ENCODE data around the gene MARCO.

Gene MARCO

DNA sequence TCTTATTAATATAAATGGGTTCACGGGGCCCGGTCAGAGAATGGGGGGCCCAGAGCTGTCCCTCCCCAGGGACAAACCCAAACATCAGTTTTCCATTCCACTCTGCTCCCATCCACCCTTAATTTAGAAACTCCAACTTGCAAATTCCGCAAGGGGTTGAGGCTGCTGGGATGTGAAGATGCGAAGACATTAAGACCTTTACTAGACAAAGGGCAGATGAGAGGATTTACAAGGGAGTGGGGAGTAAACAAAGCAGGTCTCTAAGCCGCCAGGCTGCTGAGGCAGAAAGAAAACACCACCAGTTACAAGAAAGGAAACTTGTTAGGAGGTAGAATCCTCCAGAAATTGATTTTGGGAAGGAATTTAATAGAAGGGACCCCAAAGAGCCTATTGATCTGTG, 33.1 kb downstream of the MARCO start:
- Histone ChIP-seq H4K20me1 (ENCODE audit: insufficient read depth, low read length) (no peaks in the 10 kb centered on the region), H3K27ac (ENCODE audit: low read length) (no peak overlapping the region), H3K36me3 (ENCODE audit: insufficient read depth, low read length) (no peaks in the 10 kb centered on the region), H2AFZ (ENCODE audit: low read depth, low read length) (no peak overlapping the region), H3K9me3 (ENCODE audit: insufficient read depth, low read length, severe bottlenecking) (no peaks in the 10 kb centered on the region), H3K4me3 (ENCODE audit: low read depth in 1 of 2, low read length in 2 of 2) (no peak overlapping the region), H3K4me2 (ENCODE audit: insufficient read depth, low read length) (no peak overlapping the region), H3K4me1 (ENCODE audit: insufficient read depth, low read length) (no peaks in the 10 kb centered on the region), H3K27me3 (ENCODE audit: insufficient read depth, low read length, poor library complexity) (no peaks in the 10 kb centered on the region), H3K79me2 (ENCODE audit: insufficient read depth, low read length) (no peaks in the 10 kb centered on the region), H3K9ac (ENCODE audit: low read depth, low read length) (no peak overlapping the region)
- ATAC-seq (ENCODE audit: insufficient read depth, low read depth) (no peak), DNase-seq (no peak)
- TF ChIP-seq, protein P1, sequence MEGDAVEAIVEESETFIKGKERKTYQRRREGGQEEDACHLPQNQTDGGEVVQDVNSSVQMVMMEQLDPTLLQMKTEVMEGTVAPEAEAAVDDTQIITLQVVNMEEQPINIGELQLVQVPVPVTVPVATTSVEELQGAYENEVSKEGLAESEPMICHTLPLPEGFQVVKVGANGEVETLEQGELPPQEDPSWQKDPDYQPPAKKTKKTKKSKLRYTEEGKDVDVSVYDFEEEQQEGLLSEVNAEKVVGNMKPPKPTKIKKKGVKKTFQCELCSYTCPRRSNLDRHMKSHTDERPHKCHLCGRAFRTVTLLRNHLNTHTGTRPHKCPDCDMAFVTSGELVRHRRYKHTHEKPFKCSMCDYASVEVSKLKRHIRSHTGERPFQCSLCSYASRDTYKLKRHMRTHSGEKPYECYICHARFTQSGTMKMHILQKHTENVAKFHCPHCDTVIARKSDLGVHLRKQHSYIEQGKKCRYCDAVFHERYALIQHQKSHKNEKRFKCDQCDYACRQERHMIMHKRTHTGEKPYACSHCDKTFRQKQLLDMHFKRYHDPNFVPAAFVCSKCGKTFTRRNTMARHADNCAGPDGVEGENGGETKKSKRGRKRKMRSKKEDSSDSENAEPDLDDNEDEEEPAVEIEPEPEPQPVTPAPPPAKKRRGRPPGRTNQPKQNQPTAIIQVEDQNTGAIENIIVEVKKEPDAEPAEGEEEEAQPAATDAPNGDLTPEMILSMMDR (IDR thresholded peaks at IDR 0.05; ENCODE audit: borderline replicate concordance, extremely low read depth, low read length, poor library complexity, severe bottlenecking): no peak
- no peak for TF ChIP-seq EZH2 (IDR thresholded peaks at IDR 0.05; ENCODE audit: borderline replicate concordance, low read depth, low read length, severe bottlenecking)

DNA sequence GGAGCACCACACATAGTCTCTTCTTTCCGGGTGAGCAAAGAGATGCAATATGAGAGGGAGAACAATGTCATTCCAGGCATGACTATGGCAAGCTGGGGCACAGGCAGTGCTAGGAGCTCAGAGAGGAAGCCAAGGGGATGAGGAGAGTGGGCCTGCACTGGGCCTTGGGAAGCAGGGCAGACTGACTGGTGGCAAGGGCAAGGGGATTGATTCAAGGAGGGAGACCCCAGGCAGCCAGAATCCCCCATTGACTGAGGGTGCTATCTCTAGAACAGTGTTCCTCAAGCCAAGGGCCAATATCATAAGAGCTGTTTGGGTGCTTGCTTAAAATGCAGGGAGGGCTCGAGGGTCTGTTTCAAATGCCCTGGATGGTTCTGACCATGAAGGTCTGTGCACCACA, 36.1 kb downstream of the MARCO start:
- DNase-seq (no peak), ATAC-seq (ENCODE audit: insufficient read depth, low read depth) (no peak)
- H2AFZ ChIP-seq (ENCODE audit: low read depth, low read length): no peak overlapping the region
- no peaks in the 10 kb centered on the region for H3K9me3 ChIP-seq (ENCODE audit: insufficient read depth, low read length, severe bottlenecking)
- H3K27ac ChIP-seq (ENCODE audit: low read length): no peak overlapping the region
- no peaks in the 10 kb centered on the region for H3K4me1 ChIP-seq (ENCODE audit: insufficient read depth, low read length)
- TF ChIP-seq, protein P1 (IDR thresholded peaks at IDR 0.05; ENCODE audit: borderline replicate concordance, extremely low read depth, low read length, poor library complexity, severe bottlenecking): no peak
- no peak for TF ChIP-seq EZH2 (IDR thresholded peaks at IDR 0.05; ENCODE audit: borderline replicate concordance, low read depth, low read length, severe bottlenecking)
- H3K4me2 ChIP-seq (ENCODE audit: insufficient read depth, low read length): no peak overlapping the region
- no peaks in the 10 kb centered on the region for H3K27me3 ChIP-seq (ENCODE audit: insufficient read depth, low read length, poor library complexity)
- no peaks in the 10 kb centered on the region for H4K20me1 ChIP-seq (ENCODE audit: insufficient read depth, low read length)
- no peaks in the 10 kb centered on the region for H3K36me3 ChIP-seq (ENCODE audit: insufficient read depth, low read length)
- no peak overlapping the region for H3K4me3 ChIP-seq (ENCODE audit: low read depth in 1 of 2, low read length in 2 of 2)
- H3K9ac ChIP-seq (ENCODE audit: low read depth, low read length): no peak overlapping the region
- H3K79me2 ChIP-seq (ENCODE audit: insufficient read depth, low read length): no peaks in the 10 kb centered on the region

DNA sequence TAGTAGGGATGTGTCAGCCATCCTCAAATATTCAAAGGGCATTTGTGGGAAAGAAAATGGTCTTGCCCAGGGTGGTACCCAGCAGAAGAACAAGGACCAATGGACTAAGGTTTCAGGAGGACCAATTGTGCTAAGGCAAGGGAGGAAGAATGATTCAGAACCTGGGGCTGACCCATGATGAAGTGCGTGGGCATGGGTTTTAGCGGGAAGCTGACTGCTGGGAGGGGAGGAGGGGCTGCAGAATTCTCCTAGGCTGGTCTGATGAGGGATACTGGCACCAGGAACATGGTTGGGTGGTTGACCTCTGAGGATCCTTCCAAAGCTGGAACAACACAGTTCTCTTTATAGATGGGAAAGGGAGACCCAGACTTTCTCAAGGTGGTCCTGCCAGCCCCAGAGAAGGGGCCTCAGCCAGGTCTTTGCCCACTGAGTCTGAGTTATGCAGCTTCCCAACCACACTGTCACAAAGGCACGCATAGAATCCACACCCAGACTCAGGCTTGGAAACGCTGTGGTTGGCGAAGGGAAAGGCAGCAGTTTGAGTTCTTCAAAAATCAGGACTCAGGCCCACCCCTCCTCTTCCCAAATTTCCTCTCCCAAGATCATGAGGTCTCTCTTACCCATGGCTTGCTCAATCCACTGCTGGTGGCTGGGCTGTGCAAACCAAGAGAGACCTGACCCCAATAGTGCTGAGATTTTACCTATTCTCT, 37.3 kb downstream of the MARCO start:
- H3K36me3 ChIP-seq (ENCODE audit: insufficient read depth, low read length): no peaks in the 10 kb centered on the region
- no peak overlapping the region for H2AFZ ChIP-seq (ENCODE audit: low read depth, low read length)
- no peak overlapping the region for H3K4me2 ChIP-seq (ENCODE audit: insufficient read depth, low read length)
- no peaks in the 10 kb centered on the region for H4K20me1 ChIP-seq (ENCODE audit: insufficient read depth, low read length)
- H3K27me3 ChIP-seq (ENCODE audit: insufficient read depth, low read length, poor library complexity): no peaks in the 10 kb centered on the region
- H3K9me3 ChIP-seq (ENCODE audit: insufficient read depth, low read length, severe bottlenecking): no peaks in the 10 kb centered on the region
- no peak overlapping the region for H3K9ac ChIP-seq (ENCODE audit: low read depth, low read length)
- H3K79me2 ChIP-seq (ENCODE audit: insufficient read depth, low read length): no peaks in the 10 kb centered on the region
- no peaks in the 10 kb centered on the region for H3K4me1 ChIP-seq (ENCODE audit: insufficient read depth, low read length)
- no peak overlapping the region for H3K4me3 ChIP-seq (ENCODE audit: low read depth in 1 of 2, low read length in 2 of 2)
- DNase-seq (no peak), ATAC-seq (ENCODE audit: insufficient read depth, low read depth) (no peak)
- TF ChIP-seq, protein P1 (IDR thresholded peaks at IDR 0.05; ENCODE audit: borderline replicate concordance, extremely low read depth, low read length, poor library complexity, severe bottlenecking): no peak
- TF ChIP-seq EZH2 (IDR thresholded peaks at IDR 0.05; ENCODE audit: borderline replicate concordance, low read depth, low read length, severe bottlenecking): no peak
- no peak overlapping the region for H3K27ac ChIP-seq (ENCODE audit: low read length)
